Heart right ventricle (tissue), 16 donors: ENCODE measurements around the gene DDX1. TPM values are rescaled to one million over a fixed set of nuclear protein-coding genes. Genes with fewer than 3 reads are reported as not detected.

ENCODE experiments used
- ATAC-seq, 8 donors: fragments of 200-7000 bp; cut with Tn5 transposase; one replicate each; pipeline ENCODE4 v1.9.1; 2020; ENCODE audit warnings: mild to moderate bottlenecking in 8 of 8, moderate library complexity in 8 of 8, moderate number of reproducible peaks in 1 of 8
- DNase-seq, 2 donors: peaks; one replicate each; pipeline ENCODE4 v3.0.0-alpha.2; 2020
- H3K27ac ChIP-seq, 10 donors: fragments of 200-600 bp; sonication (generic) in 2 of 10; one replicate each; pipeline versions ENCODE4 v1.5.0 to v1.8.0; 2020 to 2022; ENCODE audit warnings: mild to moderate bottlenecking in 3 of 10
- H3K27me3 ChIP-seq, 7 donors: fragments of 200-600 bp; one replicate each; pipeline ENCODE4 v1.8.0; 2021 to 2022; ENCODE audit warnings: mild to moderate bottlenecking in 2 of 7
- H3K36me3 ChIP-seq, 9 donors: fragments of 200-600 bp; sonication (generic) in 1 of 9; one replicate each; pipeline versions ENCODE4 v1.5.0 to v1.8.0; 2020 to 2022; ENCODE audit warnings: mild to moderate bottlenecking in 2 of 9
- H3K4me1 ChIP-seq, 9 donors: fragments of 200-600 bp; sonication (generic) in 1 of 9; one replicate each; pipeline versions ENCODE4 v1.5.0 to v1.8.0; 2020 to 2022; ENCODE audit warnings: mild to moderate bottlenecking in 4 of 9
- H3K4me3 ChIP-seq, 10 donors: fragments of 200-600 bp; sonication (generic) in 2 of 10; one replicate each; pipeline versions ENCODE4 v1.5.0 to v1.8.0; 2020 to 2022; ENCODE audit warnings: mild to moderate bottlenecking in 7 of 10, moderate library complexity in 2 of 10
- H3K9me3 ChIP-seq, 11 donors: fragments of 200-600 bp in 10 of 11; sonication (generic) in 2 of 11; one replicate each; pipeline versions ENCODE4 v1.5.0 to v1.8.0; 2013 to 2022; ENCODE audit warnings: mild to moderate bottlenecking in 2 of 11, control low read depth in 1 of 11, moderate library complexity in 1 of 11
- WGBS, 2 donors: extraction: QIAGEN DNeasy Blood & Tissue Kit; methylation state at CpG; one replicate each; pipeline ENCODE4 v1.1.7; 2013; ENCODE audit warnings: inconsistent platforms in 1 of 2; 5-methylcytosine and 5-hydroxymethylcytosine counted together
- intact Hi-C, 10 donors: fragments of 100-400 bp; cut with DNase I; formaldehyde crosslinking; loops; one replicate each; pipeline versions ENCODE4 v1.11.1 to v1.14.2; 2022
- polyA plus RNA-seq, 2 donors: library from polyadenylated mRNA; stranded (reverse); fragments of 200-250 nt; gene quantifications; one replicate each; pipeline ENCODE4 v1.2.3, GENCODE V29; 2013
- total RNA-seq, 10 donors: library from RNA; stranded (reverse); fragmentation: NEBNext Ultra II Directional in 3 of 10; extraction: Animal tissue kit (Norgen Biotek cat#: 25700) in 3 of 10; gene quantifications; one replicate each; pipeline versions ENCODE4 v1.2.1 to v1.2.4, GENCODE V29; 2021 to 2023
- TF ChIP-seq, protein P1 (sequence below), 9 donors: fragments of 200-600 bp; sonication (generic) in 2 of 9; IDR thresholded peaks; one replicate each; pipeline versions ENCODE4 v1.5.0 to v1.8.0; 2021 to 2022; ENCODE audit warnings: antibody characterized with exemption in 9 of 9, mild to moderate bottlenecking in 5 of 9, moderate library complexity in 1 of 9
- donor health status: Arrhythmogenic right ventricular cardiomyopathy.
- donor health status: ischemic (EF 13 %, LVEDD 7.1; RV severe dilation, severe dysfunction).
- donor health status: healthy with polysubstance abuse.
- donor health status: DM: no; HTN: yes; CAD: no.
- donor health status: DM: no; HTN: no; CAD: no.
- donor health status: ischemic (EF 25% LVEDD 6.9; RV normal size, moderate dysfunction).
- donor health status: ischemic (EF 25% LVEDD 5.7; RV mildly dilated, moderate dysfunction).
- donor health status: healthy.
- donor health status: DM: yes; HTN: yes; CAD: no.
- donor health status: Ischemic cardiomyopathy.
- donor health status: ischemic (EF 35%, LVEDD 5.7; RV mildly dilated, moderate dysfunction).
- donor health status: nonischemic (EF 11% LVEDD 7.7; RV severe dilation, severe dysfunction).
- donor health status: DM: yes; HTN: yes; CAD: no.
- donor health status: PGD.
- donor health status: ischemic (EF 29% LVEDD 5.4; RV normal size, mild dysfunction).
- donor health status: nonischemic (EF 23%, LVEDD 6.1; RV moderate dilation, normal function).

The DDX1 gene
- total and polyA plus RNA-seq, 12 donors, result 80.1 to 183 (median 157) TPM

DNA sequence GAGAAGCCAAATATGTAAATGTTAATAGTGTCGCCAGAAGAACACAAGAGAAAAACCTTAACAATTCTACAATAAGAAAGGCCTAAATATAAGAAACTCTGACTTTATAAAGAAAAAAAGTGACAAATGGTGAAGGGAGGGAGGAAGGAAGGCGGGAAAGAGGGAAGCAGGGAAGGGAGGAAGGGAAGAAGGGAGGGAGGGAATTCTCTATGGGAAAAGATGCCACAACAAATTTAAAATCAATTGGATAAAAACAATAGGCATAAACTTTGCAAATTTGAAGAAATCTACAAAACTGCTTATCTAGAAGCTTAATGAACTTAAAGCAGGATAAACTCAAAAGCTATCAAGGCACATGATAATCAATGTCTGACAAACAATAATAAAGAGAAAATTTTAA, 47.4 kb upstream of the DDX1 start:
- no peak overlapping the region for H3K27ac ChIP-seq
- ATAC-seq (no peak), DNase-seq (no peak)
- H3K36me3 ChIP-seq, result peaks cover 0 to 30% (median 4%) of the 10 kb centered on the region in 9 donors
- TF ChIP-seq, protein P1, sequence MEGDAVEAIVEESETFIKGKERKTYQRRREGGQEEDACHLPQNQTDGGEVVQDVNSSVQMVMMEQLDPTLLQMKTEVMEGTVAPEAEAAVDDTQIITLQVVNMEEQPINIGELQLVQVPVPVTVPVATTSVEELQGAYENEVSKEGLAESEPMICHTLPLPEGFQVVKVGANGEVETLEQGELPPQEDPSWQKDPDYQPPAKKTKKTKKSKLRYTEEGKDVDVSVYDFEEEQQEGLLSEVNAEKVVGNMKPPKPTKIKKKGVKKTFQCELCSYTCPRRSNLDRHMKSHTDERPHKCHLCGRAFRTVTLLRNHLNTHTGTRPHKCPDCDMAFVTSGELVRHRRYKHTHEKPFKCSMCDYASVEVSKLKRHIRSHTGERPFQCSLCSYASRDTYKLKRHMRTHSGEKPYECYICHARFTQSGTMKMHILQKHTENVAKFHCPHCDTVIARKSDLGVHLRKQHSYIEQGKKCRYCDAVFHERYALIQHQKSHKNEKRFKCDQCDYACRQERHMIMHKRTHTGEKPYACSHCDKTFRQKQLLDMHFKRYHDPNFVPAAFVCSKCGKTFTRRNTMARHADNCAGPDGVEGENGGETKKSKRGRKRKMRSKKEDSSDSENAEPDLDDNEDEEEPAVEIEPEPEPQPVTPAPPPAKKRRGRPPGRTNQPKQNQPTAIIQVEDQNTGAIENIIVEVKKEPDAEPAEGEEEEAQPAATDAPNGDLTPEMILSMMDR (IDR thresholded peaks at IDR 0.05), result no peak
- 98% methylated on average over 2 of the region's 2 CpGs for WGBS, 2 donors
- intact Hi-C loops, result no loop called here
- no peaks in the 10 kb centered on the region for H3K27me3 ChIP-seq
- peaks cover 0 to 9% (median 2%) of the 10 kb centered on the region in 9 donors for H3K4me1 ChIP-seq
- no peak overlapping the region for H3K4me3 ChIP-seq
- no peaks in the 10 kb centered on the region for H3K9me3 ChIP-seq

DNA sequence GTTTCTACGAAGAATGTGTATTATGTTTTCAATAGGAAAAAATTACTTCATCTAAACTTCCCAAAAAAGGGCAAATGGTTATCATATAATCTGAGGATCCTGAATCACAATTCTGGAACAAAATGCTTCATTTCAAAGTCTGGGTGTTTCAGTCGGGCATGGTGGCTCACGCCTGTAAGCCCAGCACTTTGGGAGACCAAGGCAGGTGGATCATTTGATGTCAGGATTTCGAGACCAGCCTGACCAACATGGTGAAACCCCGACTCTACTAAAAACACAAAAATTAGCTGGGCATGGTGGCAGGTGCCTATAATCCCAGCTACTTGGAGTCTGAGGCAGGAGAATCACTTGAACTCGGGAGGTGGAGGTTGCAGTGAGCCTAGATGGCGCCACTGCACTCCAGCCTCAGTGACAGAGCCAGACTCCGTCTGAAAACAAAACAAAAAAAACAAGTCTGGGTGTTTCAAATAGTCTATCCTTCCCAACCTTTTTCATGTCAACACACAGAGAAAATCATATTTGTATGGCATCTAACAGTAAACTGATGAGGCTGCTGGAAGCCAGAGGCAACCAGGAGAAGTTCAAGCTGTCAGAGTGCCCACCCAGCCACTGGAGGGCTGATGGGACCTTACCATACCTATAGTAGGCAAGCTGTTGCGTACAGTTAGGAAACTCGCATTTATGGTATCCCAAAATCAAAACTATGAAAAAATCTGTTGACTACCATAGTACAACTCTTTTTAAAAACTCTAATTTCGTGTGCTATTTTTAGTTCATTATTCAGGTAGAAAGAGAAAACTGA, 45.2 kb upstream of the DDX1 start:
- WGBS, 2 donors, result 88 to 92% methylated on average over 11 of the region's 11 CpGs
- ATAC-seq, result no peak
- Histone ChIP-seq H3K9me3 (no peaks in the 10 kb centered on the region), H3K4me3 (no peak overlapping the region), H3K27ac (no peak overlapping the region), H3K36me3 (peaks cover 0 to 49% (median 9%) of the 10 kb centered on the region in 9 donors), H3K27me3 (no peaks in the 10 kb centered on the region), H3K4me1 (peaks cover 0 to 9% (median 0%) of the 10 kb centered on the region in 9 donors)
- TF ChIP-seq, protein P1 (IDR thresholded peaks at IDR 0.05), result peak in 2 of 9 donors; percentile 6 to 30
- DNase-seq, result no peak
- intact Hi-C loops, result no loop called here

DNA sequence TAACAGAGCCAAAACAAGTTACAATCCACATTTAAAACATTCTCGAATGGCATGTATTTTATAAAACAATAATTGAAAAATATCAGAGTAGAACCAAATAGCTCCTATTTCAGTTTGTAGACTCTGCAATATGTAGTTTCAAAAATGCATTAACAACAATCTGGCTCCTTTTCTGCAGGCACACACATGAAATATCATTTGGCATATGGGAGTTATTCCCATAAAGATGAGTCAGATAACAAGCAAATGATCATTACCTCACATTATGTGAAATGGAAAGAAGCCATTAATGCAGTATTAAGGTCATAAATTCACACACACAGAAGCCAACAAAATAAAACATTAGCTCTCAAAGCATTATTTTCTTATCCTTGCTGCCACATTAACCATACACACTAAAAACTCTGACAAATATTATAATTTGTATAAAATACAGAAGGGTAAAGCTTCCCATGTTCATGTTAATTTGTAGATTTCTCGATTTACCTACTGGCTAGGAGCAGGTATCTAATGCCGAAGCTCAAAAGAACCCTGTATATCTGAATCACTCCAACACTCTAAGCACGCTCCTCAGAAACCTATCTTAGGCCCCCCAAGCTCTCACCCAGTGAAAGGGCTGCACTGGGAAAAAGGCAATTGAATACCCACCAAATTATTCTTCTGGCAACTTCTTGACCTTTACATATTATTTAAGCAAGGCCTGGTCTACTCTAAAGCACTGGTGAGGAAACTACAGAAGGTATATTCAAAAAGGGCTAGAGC, 44.4 kb upstream of the DDX1 start:
- peaks cover 0 to 9% (median 0%) of the 10 kb centered on the region in 9 donors for H3K4me1 ChIP-seq
- ATAC-seq, result no peak
- H3K27ac ChIP-seq, result no peak overlapping the region
- intact Hi-C loops, result no loop called here
- H3K36me3 ChIP-seq, result peaks cover 0 to 57% (median 9%) of the 10 kb centered on the region in 9 donors
- WGBS, 2 donors, result 96 to 100% methylated on average over 4 of the region's 4 CpGs
- H3K27me3 ChIP-seq, result no peaks in the 10 kb centered on the region
- H3K9me3 ChIP-seq, result no peaks in the 10 kb centered on the region
- DNase-seq, result no peak
- TF ChIP-seq, protein P1 (IDR thresholded peaks at IDR 0.05), result no peak
- H3K4me3 ChIP-seq, result no peak overlapping the region

DNA sequence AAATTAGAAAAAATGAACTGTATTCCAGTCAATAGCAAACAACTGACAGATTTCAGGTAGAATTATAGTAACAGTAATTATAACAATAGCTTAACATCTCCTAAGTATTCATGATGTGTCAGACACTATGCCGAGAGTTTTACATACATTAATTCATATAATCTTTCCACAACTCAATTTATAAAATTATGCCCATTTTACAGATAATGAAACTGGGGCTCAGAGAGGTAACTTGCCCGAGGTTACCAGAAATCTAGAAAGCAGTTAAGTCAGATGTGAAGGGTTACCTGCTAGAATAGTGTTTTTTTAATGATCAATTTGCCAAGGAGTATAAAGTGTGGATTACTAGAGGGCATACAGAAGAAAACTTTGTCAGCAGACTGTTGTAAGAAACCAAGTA, 42.7 kb upstream of the DDX1 start:
- Histone ChIP-seq H3K27ac (no peak overlapping the region), H3K4me3 (no peak overlapping the region), H3K4me1 (no peaks in the 10 kb centered on the region), H3K36me3 (peaks cover 0 to 72% (median 16%) of the 10 kb centered on the region in 9 donors), H3K27me3 (no peaks in the 10 kb centered on the region), H3K9me3 (no peaks in the 10 kb centered on the region)
- ATAC-seq (no peak), DNase-seq (no peak)
- TF ChIP-seq, protein P1 (IDR thresholded peaks at IDR 0.05), result no peak
- 95 to 97% methylated on average over 2 of the region's 2 CpGs for WGBS, 2 donors
- intact Hi-C loops, result no loop called here
